ENCODE data around the gene FAM3C.

Gene FAM3C

GRCh38 chr7:121402701-121403100, 6.6 kb upstream of the FAM3C start:
- Histone ChIP-seq H3K27ac (replicated peaks) (no peak overlapping the region), H3K4me3 (replicated peaks; ENCODE audit: insufficient read depth, low read length) (no peak overlapping the region), H3K27me3 (ENCODE audit: insufficient read depth, poor library complexity, severe bottlenecking) (no peaks in the 10 kb centered on the region)
- TF ChIP-seq SPI1 (IDR thresholded peaks at IDR 0.05; ENCODE audit: borderline replicate concordance, low read depth) (no peak), POLR2AphosphoS5 (IDR thresholded peaks at IDR 0.05; ENCODE audit: low read depth) (no peak), CTCF (IDR thresholded peaks at IDR 0.05; ENCODE audit: insufficient read depth, low read length) (no peak), GABPA (IDR thresholded peaks at IDR 0.05; ENCODE audit: low read depth) (no peak), REST (IDR thresholded peaks at IDR 0.05; ENCODE audit: insufficient replicate concordance, low read depth) (no peak)
- no peak for DNase-seq (ENCODE audit: low read depth in 1 of 2, low spot score in 1 of 2)

- TF ChIP-seq POLR2AphosphoS5 (IDR thresholded peaks at IDR 0.05; ENCODE audit: low read depth): no peak
- no peak for TF ChIP-seq SPI1 (IDR thresholded peaks at IDR 0.05; ENCODE audit: borderline replicate concordance, low read depth)
- TF ChIP-seq GABPA (IDR thresholded peaks at IDR 0.05; ENCODE audit: low read depth): no peak
- TF ChIP-seq REST (IDR thresholded peaks at IDR 0.05; ENCODE audit: insufficient replicate concordance, low read depth): no peak
- TF ChIP-seq CTCF (IDR thresholded peaks at IDR 0.05; ENCODE audit: insufficient read depth, low read length): no peak
- no peak overlapping the region for H3K27ac ChIP-seq (replicated peaks)
- DNase-seq (ENCODE audit: low read depth in 1 of 2, low spot score in 1 of 2): no peak
These were observed 5.8 kb upstream of the FAM3C start for GRCh38 chr7:121401896-121402295.

GRCh38 chr7:121398246-121398645, 2.1 kb upstream of the FAM3C start:
- DNase-seq (ENCODE audit: low read depth in 1 of 2, low spot score in 1 of 2): no peak
- Histone ChIP-seq H3K27me3 (ENCODE audit: insufficient read depth, poor library complexity, severe bottlenecking) (no peaks in the 10 kb centered on the region), H3K27ac (replicated peaks) (no peak overlapping the region), H3K4me3 (replicated peaks; ENCODE audit: insufficient read depth, low read length) (no peak overlapping the region)
- TF ChIP-seq REST (IDR thresholded peaks at IDR 0.05; ENCODE audit: insufficient replicate concordance, low read depth) (no peak), CTCF (IDR thresholded peaks at IDR 0.05; ENCODE audit: insufficient read depth, low read length) (no peak), GABPA (IDR thresholded peaks at IDR 0.05; ENCODE audit: low read depth) (no peak), SPI1 (IDR thresholded peaks at IDR 0.05; ENCODE audit: borderline replicate concordance, low read depth) (no peak), POLR2AphosphoS5 (IDR thresholded peaks at IDR 0.05; ENCODE audit: low read depth) (no peak)

More at GRCh38 chr7:121401896-121402295, 5.8 kb upstream of the FAM3C start:
- H3K4me3 ChIP-seq (replicated peaks; ENCODE audit: insufficient read depth, low read length): no peak overlapping the region
- H3K27me3 ChIP-seq (ENCODE audit: insufficient read depth, poor library complexity, severe bottlenecking): no peaks in the 10 kb centered on the region
